GM19035 (cell line): ENCODE data around the gene MAF.

Experiments
- ATAC-seq: cut with Tn5 transposase; IDR thresholded peaks from one replicate; pipeline ENCODE4 v1.9.1; 2021; ENCODE audit not compliant: unreplicated experiment

Gene MAF

DNA sequence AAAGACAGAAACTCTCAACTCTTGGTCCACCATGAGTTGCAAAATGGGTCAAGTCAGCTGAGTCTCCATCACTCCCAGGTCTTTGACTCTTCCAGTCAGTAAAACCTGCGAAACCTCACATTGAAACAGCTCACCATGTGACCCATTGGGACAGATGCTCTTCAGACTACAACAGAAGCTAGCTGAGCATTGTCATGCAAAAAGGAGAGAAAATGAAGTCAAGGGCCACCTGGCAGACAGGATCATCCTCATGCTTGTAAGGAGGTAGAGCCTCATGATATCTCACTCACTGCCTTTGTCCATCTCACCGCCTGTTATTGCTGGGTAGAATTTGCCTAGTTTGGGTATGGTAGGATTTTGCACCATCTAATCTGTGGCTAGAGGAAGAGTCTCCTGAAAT is 50.2 kb downstream of the MAF start:
- ATAC-seq, result no peak

GRCh38 chr16:79547085-79547484 is 53.5 kb downstream of the MAF start:
- ATAC-seq, result no peak
